GM19467 (cell line): ENCODE measurements around the gene SCP2.

Experiments used
- ATAC-seq: cut with Tn5 transposase; IDR thresholded peaks from one replicate; pipeline ENCODE4 v1.9.1; 2021; ENCODE audit warnings: mild to moderate bottlenecking, moderate library complexity; ENCODE audit not compliant: unreplicated experiment

The SCP2 gene

DNA sequence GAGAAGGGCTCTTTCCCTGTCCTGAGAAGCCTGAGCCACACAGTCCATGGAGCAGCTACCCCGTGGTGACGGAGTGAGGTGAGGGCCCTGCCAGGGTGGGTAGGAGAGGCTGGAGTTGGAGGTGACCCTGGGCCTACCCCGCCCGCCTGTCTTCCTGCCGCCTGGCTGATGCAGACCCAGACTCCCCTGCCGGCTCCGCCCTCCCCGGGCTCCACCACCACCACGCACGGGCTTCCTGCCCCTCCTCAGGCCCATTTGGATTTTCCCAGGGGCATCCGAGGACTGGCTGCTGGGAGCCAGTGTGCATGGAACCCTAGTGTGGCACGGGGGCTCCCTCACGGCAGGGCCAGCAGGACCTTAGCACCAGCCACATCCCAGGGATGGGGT lies 167.4 kb downstream of the SCP2 start:
- no peak for ATAC-seq
